ENCODE results near the gene CNTNAP2. TPM values are rescaled to one million over a fixed set of nuclear protein-coding genes. Genes with fewer than 3 reads are reported as not detected.

Gene CNTNAP2
- total RNA-seq, 2 donors from 2014 or later, result 4.4 to 8.5 TPM

DNA sequence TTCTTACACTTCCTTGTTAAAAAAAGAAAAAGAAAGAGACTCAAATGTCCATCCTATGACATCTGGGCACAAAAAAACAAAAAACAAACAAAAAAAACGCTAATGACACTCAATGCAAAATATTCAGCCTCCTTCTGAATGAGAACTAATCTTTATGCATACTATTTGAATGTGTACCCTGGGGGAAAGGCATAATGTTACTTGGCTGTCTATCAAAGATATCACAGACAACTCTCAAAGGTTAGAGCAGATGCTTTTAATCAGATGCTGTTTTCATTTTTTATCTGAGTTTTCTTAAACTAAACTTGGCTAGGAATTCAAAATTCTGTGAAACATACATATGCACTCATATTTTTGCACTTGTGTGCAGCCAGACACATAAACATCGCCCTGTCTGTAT is 745.8 kb downstream of the CNTNAP2 start:
- Histone ChIP-seq H3K9ac (ENCODE audit: low read depth in 2 of 2, low read length in 2 of 2) (no peak overlapping the region), H3K4me1 (no peaks in the 10 kb centered on the region), H3K27ac (no peak overlapping the region), H3K4me3 (no peak overlapping the region), H3K36me3 (no peaks in the 10 kb centered on the region), H3K27me3 (no peaks in the 10 kb centered on the region), H3K9me3 (no peaks in the 10 kb centered on the region)
- no peak for DNase-seq
- intact Hi-C loops (cut with DNase I), result no loop called here
- TF ChIP-seq, protein P1, sequence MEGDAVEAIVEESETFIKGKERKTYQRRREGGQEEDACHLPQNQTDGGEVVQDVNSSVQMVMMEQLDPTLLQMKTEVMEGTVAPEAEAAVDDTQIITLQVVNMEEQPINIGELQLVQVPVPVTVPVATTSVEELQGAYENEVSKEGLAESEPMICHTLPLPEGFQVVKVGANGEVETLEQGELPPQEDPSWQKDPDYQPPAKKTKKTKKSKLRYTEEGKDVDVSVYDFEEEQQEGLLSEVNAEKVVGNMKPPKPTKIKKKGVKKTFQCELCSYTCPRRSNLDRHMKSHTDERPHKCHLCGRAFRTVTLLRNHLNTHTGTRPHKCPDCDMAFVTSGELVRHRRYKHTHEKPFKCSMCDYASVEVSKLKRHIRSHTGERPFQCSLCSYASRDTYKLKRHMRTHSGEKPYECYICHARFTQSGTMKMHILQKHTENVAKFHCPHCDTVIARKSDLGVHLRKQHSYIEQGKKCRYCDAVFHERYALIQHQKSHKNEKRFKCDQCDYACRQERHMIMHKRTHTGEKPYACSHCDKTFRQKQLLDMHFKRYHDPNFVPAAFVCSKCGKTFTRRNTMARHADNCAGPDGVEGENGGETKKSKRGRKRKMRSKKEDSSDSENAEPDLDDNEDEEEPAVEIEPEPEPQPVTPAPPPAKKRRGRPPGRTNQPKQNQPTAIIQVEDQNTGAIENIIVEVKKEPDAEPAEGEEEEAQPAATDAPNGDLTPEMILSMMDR (IDR thresholded peaks at IDR 0.05), result no peak

GRCh38 chr7:146864644-146865043 is 748.0 kb downstream of the CNTNAP2 start:
- no peaks in the 10 kb centered on the region for H3K36me3 ChIP-seq
- no peak overlapping the region for H3K4me3 ChIP-seq
- no peaks in the 10 kb centered on the region for H3K27me3 ChIP-seq
- H3K9ac ChIP-seq (ENCODE audit: low read depth in 2 of 2, low read length in 2 of 2), result no peak overlapping the region
- no peak for DNase-seq
- TF ChIP-seq, protein P1 (IDR thresholded peaks at IDR 0.05), result no peak
- H3K4me1 ChIP-seq, result no peaks in the 10 kb centered on the region
- intact Hi-C loops (cut with DNase I), result no loop called here
- H3K27ac ChIP-seq, result no peak overlapping the region
- no peaks in the 10 kb centered on the region for H3K9me3 ChIP-seq

GRCh38 chr7:146865696-146866095 is 749.1 kb downstream of the CNTNAP2 start:
- TF ChIP-seq, protein P1 (IDR thresholded peaks at IDR 0.05), result no peak
- intact Hi-C loops (cut with DNase I), result no loop called here
- H3K36me3 ChIP-seq, result no peaks in the 10 kb centered on the region
- DNase-seq, result no peak
- H3K27me3 ChIP-seq, result no peaks in the 10 kb centered on the region
- no peak overlapping the region for H3K4me3 ChIP-seq
- no peak overlapping the region for H3K9ac ChIP-seq (ENCODE audit: low read depth in 2 of 2, low read length in 2 of 2)
- no peaks in the 10 kb centered on the region for H3K4me1 ChIP-seq
- H3K9me3 ChIP-seq, result no peaks in the 10 kb centered on the region
- H3K27ac ChIP-seq, result no peak overlapping the region

GRCh38 chr7:146874722-146875121 is 758.1 kb downstream of the CNTNAP2 start:
- H3K27me3 ChIP-seq, result no peaks in the 10 kb centered on the region
- no peak overlapping the region for H3K9ac ChIP-seq (ENCODE audit: low read depth in 2 of 2, low read length in 2 of 2)
- TF ChIP-seq, protein P1 (IDR thresholded peaks at IDR 0.05), result no peak
- H3K4me1 ChIP-seq, result no peaks in the 10 kb centered on the region
- H3K4me3 ChIP-seq, result no peak overlapping the region
- H3K36me3 ChIP-seq, result no peaks in the 10 kb centered on the region
- H3K27ac ChIP-seq, result no peak overlapping the region
- intact Hi-C loops (cut with DNase I), result no loop called here
- DNase-seq, result no peak
- no peaks in the 10 kb centered on the region for H3K9me3 ChIP-seq

GRCh38 chr7:146875237-146875785 is 758.7 kb downstream of the CNTNAP2 start:
- intact Hi-C loops (cut with DNase I), result no loop called here
- no peaks in the 10 kb centered on the region for H3K9me3 ChIP-seq
- TF ChIP-seq, protein P1 (IDR thresholded peaks at IDR 0.05), result no peak
- no peak overlapping the region for H3K9ac ChIP-seq (ENCODE audit: low read depth in 2 of 2, low read length in 2 of 2)
- no peak overlapping the region for H3K27ac ChIP-seq
- no peaks in the 10 kb centered on the region for H3K27me3 ChIP-seq
- H3K4me1 ChIP-seq, result no peaks in the 10 kb centered on the region
- no peak overlapping the region for H3K4me3 ChIP-seq
- no peaks in the 10 kb centered on the region for H3K36me3 ChIP-seq
- DNase-seq, result no peak
